H1 (cell line): Measurements from ENCODE around the gene FXYD3. TPM values are rescaled to one million over a fixed set of nuclear protein-coding genes. Genes with fewer than 3 reads are reported as not detected.

ENCODE experiments used
- CTCF ChIA-PET: fragments of 300-600 bp; sonication (Branson Sonifier 250); formaldehyde crosslinking; loops from one replicate; lab custom pipeline; 2021; ENCODE audit not compliant: partially characterized antibody; lab: Charles Lee
- POLR2A ChIA-PET: fragments of 300-600 bp; sonication (Branson Sonifier 250); formaldehyde crosslinking; loops from one replicate; lab custom pipeline; 2021; ENCODE audit warnings: inconsistent platforms; ENCODE audit not compliant: partially characterized antibody; lab: Charles Lee
- DNase-seq, 2 experiments: peaks; one replicate each; pipeline versions ENCODE4 v3.0.0 to v3.0.0-alpha.2; 2010 to 2022; ENCODE audit warnings: low spot score in 2 of 2, low read depth in 1 of 2, mixed read lengths in 1 of 2
- FAIRE-seq: peaks from 2 replicates; lab custom pipeline; 2011; peaks lifted over from hg19 to GRCh38; lab: Jason Lieb, UNC
- H2AFZ ChIP-seq: 2 replicates; pipeline ENCODE4 v1.8.1; 2012; ENCODE audit warnings: low read length, inconsistent platforms
- H2AK5ac ChIP-seq: 2 replicates; pipeline ENCODE4 v1.6.1; 2013; ENCODE audit warnings: low read depth, low read length
- H2BK120ac ChIP-seq: replicated peaks from 2 replicates; pipeline ENCODE3; 2013; ENCODE audit warnings: low read depth, low read length, inconsistent platforms
- H2BK12ac ChIP-seq: 2 replicates; pipeline ENCODE4 v1.6.1; 2013; ENCODE audit warnings: low read depth, low read length
- H2BK15ac ChIP-seq: 2 replicates; pipeline ENCODE4 v1.6.1; 2013; ENCODE audit warnings: low read length
- H2BK20ac ChIP-seq: 2 replicates; pipeline ENCODE4 v1.6.1; 2013; ENCODE audit warnings: low read length
- H2BK5ac ChIP-seq: 2 replicates; pipeline ENCODE4 v1.6.1; 2013; ENCODE audit warnings: low read depth, low read length
- H3K14ac ChIP-seq: 2 replicates; pipeline ENCODE4 v1.6.1; 2013; ENCODE audit warnings: inconsistent platforms; ENCODE audit not compliant: insufficient read length
- H3K18ac ChIP-seq: 2 replicates; pipeline ENCODE4 v1.6.1; 2013; ENCODE audit warnings: low read length; ENCODE audit errors: extremely low read depth
- H3K23ac ChIP-seq: 2 replicates; pipeline ENCODE4 v1.6.1; 2013; ENCODE audit warnings: inconsistent platforms; ENCODE audit not compliant: insufficient read length
- H3K23me2 ChIP-seq: 2 replicates; pipeline ENCODE4 v1.6.1; 2013; ENCODE audit warnings: low read depth, low read length
- H3K27ac ChIP-seq: 2 replicates; pipeline ENCODE4 v1.6.1; 2011; ENCODE audit warnings: low read depth, low read length, inconsistent platforms
- H3K27me3 ChIP-seq, 4 experiments: replicated peaks in 1 of 4; 1 replicate in 1 of 4; 2 replicates in 3 of 4; pipeline versions ENCODE4 v1.6.1 to v1.8.1; 2011 to 2013; ENCODE audit warnings: low read length in 3 of 4, mild to moderate bottlenecking in 3 of 4, inconsistent platforms in 2 of 4, mixed read lengths in 2 of 4, moderate library complexity in 1 of 4; ENCODE audit not compliant: control insufficient read depth in 3 of 4, insufficient read depth in 3 of 4; ENCODE audit errors: extremely low read depth in 1 of 4
- H3K36me3 ChIP-seq, 4 experiments: 2 replicates each; pipeline versions ENCODE4 v1.6.1 to v1.8.1; 2011 to 2013; ENCODE audit warnings: mild to moderate bottlenecking in 4 of 4, low read length in 3 of 4, moderate library complexity in 2 of 4, control low read depth in 1 of 4, inconsistent platforms in 1 of 4; ENCODE audit not compliant: insufficient read depth in 4 of 4, control insufficient read depth in 2 of 4
- H3K4ac ChIP-seq: replicated peaks from 2 replicates; pipeline ENCODE3; 2013; ENCODE audit warnings: low read length, low read depth, mixed read lengths, inconsistent platforms; ENCODE audit not compliant: insufficient read length
- H3K4me1 ChIP-seq, 4 experiments: replicated peaks in 1 of 4; 1 replicate in 1 of 4; 2 replicates in 3 of 4; pipeline versions ENCODE4 v1.6.1 to v1.8.1; 2011 to 2013; ENCODE audit warnings: low read length in 3 of 4, inconsistent platforms in 2 of 4, mixed read lengths in 1 of 4; ENCODE audit not compliant: insufficient read depth in 4 of 4, control insufficient read depth in 3 of 4
- H3K4me2 ChIP-seq, 2 experiments: 2 replicates each; pipeline versions ENCODE4 v1.6.1 to v1.8.1; 2011 to 2013; ENCODE audit warnings: low read depth in 2 of 2, low read length in 2 of 2, control low read depth in 1 of 2, inconsistent platforms in 1 of 2, mild to moderate bottlenecking in 1 of 2; ENCODE audit not compliant: insufficient read depth in 1 of 2
- H3K4me3 ChIP-seq, 4 experiments: fragments of 200-600, 300-600 bp in 1 of 4; sonication (generic), shearing (Covaris generic), sonication (Bioruptor Twin) in 1 of 4; 2 replicates each; pipeline versions ENCODE4 v1.5.1 to v1.8.1; 2011 to 2016; ENCODE audit warnings: low read length in 4 of 4, low read depth in 3 of 4, control low read depth in 2 of 4, inconsistent platforms in 2 of 4, mild to moderate bottlenecking in 2 of 4, mixed read lengths in 1 of 4, moderate library complexity in 1 of 4; ENCODE audit not compliant: insufficient read depth in 2 of 4; ENCODE audit errors: extremely low read depth in 1 of 4
- H3K56ac ChIP-seq: replicated peaks from 2 replicates; pipeline ENCODE3; 2013; ENCODE audit warnings: low read depth, mild to moderate bottlenecking, mixed read lengths, low read length, inconsistent platforms; ENCODE audit not compliant: insufficient read length
- H3K79me1 ChIP-seq: 2 replicates; pipeline ENCODE4 v1.6.1; 2013; ENCODE audit warnings: low read depth, low read length, control low read depth
- H3K79me2 ChIP-seq, 2 experiments: 2 replicates each; pipeline versions ENCODE4 v1.6.1 to v1.8.1; 2012 to 2013; ENCODE audit warnings: low read length in 2 of 2, mild to moderate bottlenecking in 2 of 2, inconsistent platforms in 1 of 2; ENCODE audit not compliant: insufficient read depth in 2 of 2, control insufficient read depth in 1 of 2
- H3K9ac ChIP-seq, 4 experiments: replicated peaks in 1 of 4; 1 replicate in 1 of 4; 2 replicates in 3 of 4; pipeline versions ENCODE4 v1.6.1 to v1.8.1; 2011 to 2013; ENCODE audit warnings: low read depth in 3 of 4, low read length in 3 of 4, control low read depth in 2 of 4, mild to moderate bottlenecking in 2 of 4, moderate library complexity in 2 of 4, inconsistent platforms in 1 of 4; ENCODE audit errors: extremely low read depth in 1 of 4
- H3K9me3 ChIP-seq, 2 experiments: 2 replicates each; pipeline versions ENCODE4 v1.6.1 to v1.8.1; 2012 to 2013; ENCODE audit warnings: mild to moderate bottlenecking in 2 of 2, moderate library complexity in 2 of 2, control low read depth in 1 of 2, inconsistent platforms in 1 of 2, low read depth in 1 of 2, low read length in 1 of 2, mixed read lengths in 1 of 2; ENCODE audit not compliant: insufficient read depth in 2 of 2
- H4K20me1 ChIP-seq, 2 experiments: replicated peaks in 1 of 2; 2 replicates each; pipeline versions ENCODE3 to v1.8.1; 2011 to 2013; ENCODE audit warnings: inconsistent platforms in 2 of 2, low read length in 2 of 2, mild to moderate bottlenecking in 1 of 2; ENCODE audit not compliant: insufficient read depth in 2 of 2, control insufficient read depth in 1 of 2
- H4K5ac ChIP-seq: 2 replicates; pipeline ENCODE4 v1.6.1; 2013; ENCODE audit warnings: low read length, low read depth, mixed read lengths, inconsistent platforms; ENCODE audit not compliant: insufficient read length
- H4K8ac ChIP-seq: 2 replicates; pipeline ENCODE4 v1.8.0; 2013; ENCODE audit warnings: mild to moderate bottlenecking, moderate library complexity, low read length, inconsistent platforms; ENCODE audit not compliant: insufficient read depth; ENCODE audit errors: extremely low read depth
- H4K91ac ChIP-seq: replicated peaks from 2 replicates; pipeline ENCODE3; 2013; ENCODE audit warnings: low read length, mixed read lengths, inconsistent platforms; ENCODE audit not compliant: insufficient read length
- ATF3 ChIP-seq: IDR thresholded peaks from 2 replicates; pipeline ENCODE4 v1.6.1; 2011; ENCODE audit warnings: low read depth, mild to moderate bottlenecking, low read length; ENCODE audit not compliant: insufficient read depth
- BACH1 ChIP-seq: IDR thresholded peaks from 2 replicates; pipeline ENCODE4 v1.6.1; 2012; ENCODE audit warnings: low read length, improper control_type of control experiment
- BCL11A ChIP-seq, 2 experiments: IDR thresholded peaks; one replicate each; pipeline ENCODE4 v1.6.1; 2011; ENCODE audit warnings: low read depth in 2 of 2, low read length in 2 of 2, mild to moderate bottlenecking in 2 of 2
- CEBPB ChIP-seq: IDR thresholded peaks from 2 replicates; pipeline ENCODE4 v1.6.1; 2012; ENCODE audit warnings: low read depth, low read length
- GTF2F1 ChIP-seq: IDR thresholded peaks from 2 replicates; pipeline ENCODE4 v1.6.1; 2012; ENCODE audit warnings: low read depth, low read length, improper control_type of control experiment, borderline replicate concordance
- HDAC2 ChIP-seq, 2 experiments: fragments of 300-600 bp in 1 of 2; sonication (generic) in 1 of 2; IDR thresholded peaks; 2 replicates each; pipeline ENCODE4 v1.6.1; 2011 to 2012; ENCODE audit warnings: low read depth in 2 of 2, low read length in 2 of 2, mild to moderate bottlenecking in 2 of 2, moderate library complexity in 2 of 2, borderline replicate concordance in 1 of 2, inconsistent platforms in 1 of 2
- NRF1 ChIP-seq: IDR thresholded peaks from 2 replicates; pipeline ENCODE4 v1.6.1; 2011; ENCODE audit warnings: mild to moderate bottlenecking, low read depth, low read length, improper control_type of control experiment
- RAD21 ChIP-seq, 2 experiments: IDR thresholded peaks in 1 of 2; conservative IDR thresholded peaks in 1 of 2; 2 replicates each; pipeline ENCODE4 v1.6.1; 2011; ENCODE audit warnings: low read depth in 2 of 2, low read length in 2 of 2, improper control_type of control experiment in 1 of 2, inconsistent platforms in 1 of 2, mild to moderate bottlenecking in 1 of 2, moderate library complexity in 1 of 2
- SP2 ChIP-seq: IDR thresholded peaks from 2 replicates; pipeline ENCODE4 v1.6.1; 2012; ENCODE audit warnings: mild to moderate bottlenecking, low read length, inconsistent platforms
- TBP ChIP-seq: IDR thresholded peaks from 2 replicates; pipeline ENCODE4 v1.6.1; 2011; ENCODE audit warnings: low read depth, low read length, improper control_type of control experiment
- USF2 ChIP-seq: IDR thresholded peaks from 2 replicates; pipeline ENCODE4 v1.6.1; 2011; ENCODE audit warnings: low read length, improper control_type of control experiment
- WGBS, 2 experiments: shearing (Covaris generic) in 1 of 2; methylation state at CpG; one replicate each; pipeline versions ENCODE4 v1.1.6 to v1.1.7; 2013 to 2015; ENCODE audit warnings: low lambda C conversion rate in 2 of 2, mixed read lengths in 2 of 2, inconsistent platforms in 1 of 2, low coverage in 1 of 2, missing lambda C conversion rate in 1 of 2; ENCODE audit not compliant: insufficient replicate concordance in 2 of 2, insufficient coverage in 1 of 2, insufficient read length in 1 of 2; ENCODE audit errors: extremely low coverage in 1 of 2, missing lambda C conversion rate in 1 of 2; 5-methylcytosine and 5-hydroxymethylcytosine counted together
- polyA plus RNA-seq, 7 experiments: library from polyadenylated mRNA; depleted of rRNA in 3 of 7; stranded (reverse) in 5 of 7; unstranded in 2 of 7; fragments of >200 nt in 5 of 7; fragments of 200-250 nt in 2 of 7; gene quantifications; 1 replicate in 5 of 7; 2 replicates in 1 of 7; 4 replicates in 1 of 7; pipeline versions ENCODE4 v1.2.1 to v1.2.3, GENCODE V29; 2011 to 2013; ENCODE audit warnings: missing spikeins in 2 of 7, mixed read lengths in 2 of 7
- total RNA-seq: library from RNA; stranded (reverse); fragmentation: NEBNext Ultra II Directional; extraction: Animal tissue kit (Norgen Biotek cat#: 25700); gene quantifications from 2 replicates; pipeline ENCODE4 v1.2.1, GENCODE V29; 2021

Gene FXYD3
- total and polyA plus RNA-seq, 2 of the 8 experiments (the other 6 are each of a cell fraction or from before 2014, with no cell fraction given): 0.33 TPM; not detected in 1

DNA sequence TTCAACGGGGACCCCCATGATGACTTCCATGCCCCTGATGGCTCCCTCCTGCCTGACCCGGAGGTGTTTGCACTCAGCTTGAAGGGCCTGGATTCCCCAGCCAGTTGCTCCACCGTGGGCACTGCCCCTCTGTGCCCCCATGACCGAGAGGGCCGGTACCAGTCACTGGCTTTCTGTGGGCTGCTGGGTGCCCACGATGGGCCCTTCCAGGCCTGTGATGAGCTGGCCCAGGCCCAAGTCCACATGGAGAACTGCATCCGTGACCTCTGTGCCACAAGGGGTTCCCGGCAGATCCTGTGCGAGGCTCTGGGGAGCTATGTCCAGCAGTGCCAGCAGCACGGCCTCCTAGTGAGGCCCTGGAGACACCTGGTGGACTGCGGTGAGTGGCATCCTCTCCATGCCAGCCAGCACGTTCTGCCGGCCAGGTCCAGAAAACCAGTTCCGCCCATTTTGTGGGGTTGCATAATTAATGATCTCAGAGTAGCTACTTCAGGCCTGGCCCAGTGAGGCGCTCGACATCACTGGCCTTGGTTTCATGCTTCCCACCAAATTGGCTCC is 34.9 kb upstream of the FXYD3 start:
- Histone ChIP-seq H3K23ac (no peak overlapping the region), H3K9ac (no peak overlapping the region), H3K9me3 (no peaks in the 10 kb centered on the region; a peak in 1 of 4 replicates), H3K79me2 (no peaks in the 10 kb centered on the region), H3K14ac (no peak overlapping the region), H3K4me1 (peaks cover 0 to 3% (median 1%) of the 10 kb centered on the region in 4 experiments; a peak in 2 of 7 replicates), H3K23me2 (no peaks in the 10 kb centered on the region; the same call in 1 of the 2 replicates), H3K4me2 (no peak overlapping the region), H4K8ac (no peak overlapping the region), H2AFZ (no peak overlapping the region), H2BK20ac (no peak overlapping the region), H3K36me3 (no peaks in the 10 kb centered on the region), H2BK5ac (no peak overlapping the region), H3K4ac (no peak overlapping the region), H2BK15ac (peak overlapping the region; percentile 72; the same call in 1 of the 2 replicates), H3K4me3 (no peak overlapping the region), H3K27ac (no peak overlapping the region), H2AK5ac (no peak overlapping the region), H3K56ac (no peak overlapping the region), H4K5ac (no peak overlapping the region), H3K18ac (no peak overlapping the region), H3K27me3 (peaks cover 0 to 2% (median 0%) of the 10 kb centered on the region in 4 experiments; a peak in 3 of 7 replicates), H2BK12ac (no peak overlapping the region), H4K20me1 (no peaks in the 10 kb centered on the region), H4K91ac (no peak overlapping the region), H2BK120ac (no peak overlapping the region), H3K79me1 (no peaks in the 10 kb centered on the region)
- no peak for DNase-seq
- CTCF ChIA-PET: interaction anchor here (0.8 to 4.4 kb wide), 11 partner anchors 8 to 107 kb away, joined by 3 to 34 read pairs (median 4); partner anchors contain the start of genes FXYD3, FXYD5 and LGI4
- no peak for FAIRE-seq
- POLR2A ChIA-PET: interaction anchor here (0.6 to 1.5 kb wide), 4 partner anchors 12 to 1753 kb away, joined by 3 to 4 read pairs (median 3); no protein-coding TSS in a partner anchor
- 92% methylated on average over 16 of the region's 16 CpGs; no CpG with 5 or more reads in 1 of the 2 experiments for WGBS, 2 experiments
- TF ChIP-seq CEBPB (no peak), HDAC2 (IDR thresholded peaks at IDR 0.05; ENCODE audit: borderline replicate concordance in 1 of 2, low read depth in 2 of 2, low read length in 2 of 2) (no peak), BACH1 (no peak), TBP (no peak), BCL11A (IDR thresholded peaks at IDR 0.05; ENCODE audit: low read depth in 2 of 2, low read length in 2 of 2) (no peak), RAD21 (IDR thresholded peaks at IDR 0.05 in 1 of 2, conservative IDR thresholded peaks at IDR 0.05 in 1 of 2; ENCODE audit: low read depth in 2 of 2, low read length in 2 of 2) (no peak), USF2 (no peak), SP2 (no peak), NRF1 (no peak), GTF2F1 (no peak), ATF3 (no peak)
